SJCRH30 (cell line): Measurements from ENCODE around the gene SLC26A4. TPM values are rescaled to one million over a fixed set of nuclear protein-coding genes. Genes with fewer than 3 reads are reported as not detected.

Experiments
- DNase-seq, 2 experiments: peaks; one replicate each; pipeline ENCODE4 v3.0.0-alpha.2; 2015 to 2020
- H3K27ac ChIP-seq: fragments of 250-450 bp; sonication (Bioruptor Pico); 2 replicates; pipeline ENCODE4 v1.5.1; 2020; ENCODE audit warnings: mild to moderate bottlenecking, moderate library complexity
- H3K27me3 ChIP-seq: fragments of 250-450 bp; sonication (Bioruptor Pico); 2 replicates; pipeline ENCODE4 v1.5.1; 2020; ENCODE audit warnings: mild to moderate bottlenecking, moderate library complexity
- H3K36me3 ChIP-seq: fragments of 250-450 bp; sonication (Bioruptor Pico); 2 replicates; pipeline ENCODE4 v1.5.1; 2020; ENCODE audit warnings: mild to moderate bottlenecking, moderate library complexity
- H3K4me1 ChIP-seq: fragments of 250-450 bp; sonication (Bioruptor Pico); 2 replicates; pipeline ENCODE4 v1.5.1; 2020; ENCODE audit warnings: mild to moderate bottlenecking, moderate library complexity
- H3K4me3 ChIP-seq: fragments of 250-450 bp; sonication (Bioruptor Pico); 2 replicates; pipeline ENCODE4 v1.5.1; 2020; ENCODE audit warnings: mild to moderate bottlenecking, moderate library complexity
- H3K9me3 ChIP-seq: fragments of 250-450 bp; sonication (Bioruptor Pico); replicated peaks from 2 replicates; pipeline ENCODE4 v1.5.1; 2020; ENCODE audit warnings: mild to moderate bottlenecking, moderate library complexity
- total RNA-seq: library from RNA; depleted of rRNA; stranded (reverse); fragments of >200 nt; shearing (Covaris generic); gene quantifications from 2 replicates; pipeline ENCODE4 v1.2.3, GENCODE V29; 2014

The SLC26A4 gene
- total RNA-seq, 1 experiment from 2014 or later, result 3.9 TPM

DNA sequence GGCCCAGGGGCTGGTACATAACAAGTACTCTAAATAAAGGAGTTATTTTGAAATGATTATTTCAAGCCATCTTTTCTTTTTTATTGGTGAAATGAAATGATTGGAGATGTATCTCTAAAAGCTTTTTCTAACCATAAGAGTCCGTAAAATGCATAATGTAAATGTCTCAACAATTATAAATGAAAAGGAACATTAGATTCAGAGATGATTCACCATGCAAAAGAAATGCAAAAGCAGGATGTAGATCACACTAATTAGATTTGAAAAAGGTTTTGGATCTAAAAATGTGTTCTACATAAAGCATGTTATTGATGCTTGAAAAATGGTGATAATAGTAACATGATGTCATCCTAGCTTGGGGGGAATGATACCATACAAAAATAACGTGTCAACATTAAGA is 15.6 kb downstream of the SLC26A4 start:
- Histone ChIP-seq H3K27me3 (no peaks in the 10 kb centered on the region), H3K4me3 (no peak overlapping the region), H3K4me1 (no peaks in the 10 kb centered on the region), H3K27ac (no peak overlapping the region), H3K9me3 (no peaks in the 10 kb centered on the region), H3K36me3 (no peaks in the 10 kb centered on the region)
- DNase-seq, result no peak

DNA sequence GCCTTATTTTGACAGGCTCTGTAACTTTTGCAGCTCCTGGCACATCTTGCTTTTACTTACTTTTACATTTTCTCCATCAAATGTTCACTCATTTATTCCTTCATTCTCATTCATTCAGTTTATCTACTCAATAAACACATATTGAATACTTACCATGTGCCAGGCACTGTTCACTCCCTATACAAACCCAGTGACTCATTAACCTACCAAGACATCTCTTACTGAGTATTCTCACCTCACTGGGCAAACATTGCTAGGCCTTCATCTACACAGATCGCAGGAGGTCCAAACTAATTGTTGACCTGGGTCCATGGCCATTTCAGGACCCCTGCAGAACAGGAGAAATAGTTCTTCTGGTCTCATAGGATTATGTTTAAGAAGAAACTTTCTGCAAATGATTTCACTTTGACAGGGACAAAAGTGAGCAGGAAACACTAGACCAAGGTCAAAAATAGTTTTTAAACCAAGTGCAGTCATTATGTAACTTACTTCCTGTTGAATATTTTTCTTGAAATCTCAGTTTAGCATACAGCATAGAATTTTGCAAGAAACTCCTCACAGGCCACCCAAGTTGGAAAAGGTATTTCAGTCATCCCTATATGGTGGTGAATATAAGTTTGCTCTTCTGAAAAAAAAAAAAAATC is 17.6 kb downstream of the SLC26A4 start:
- Histone ChIP-seq H3K4me3 (no peak overlapping the region), H3K4me1 (no peaks in the 10 kb centered on the region), H3K27ac (no peak overlapping the region), H3K36me3 (no peaks in the 10 kb centered on the region), H3K27me3 (no peaks in the 10 kb centered on the region), H3K9me3 (no peaks in the 10 kb centered on the region)
- no peak for DNase-seq

DNA sequence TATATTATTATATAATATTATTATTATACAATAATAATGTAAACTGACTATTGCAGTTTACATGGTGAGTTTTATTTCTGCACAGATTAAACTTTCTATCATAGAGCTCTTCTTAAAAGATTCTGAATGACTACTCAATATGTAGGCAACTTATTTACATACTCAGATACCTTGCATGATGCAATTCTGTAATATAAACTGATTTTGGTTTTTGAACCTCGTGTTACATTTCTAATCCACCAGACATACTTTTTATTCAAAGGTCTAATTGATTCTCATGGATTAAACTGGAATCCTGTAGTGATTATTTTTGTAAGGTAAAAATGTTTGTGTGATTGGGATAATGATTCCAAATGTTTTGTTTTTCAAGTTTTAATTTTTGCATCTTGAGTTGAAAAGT is 19.9 kb downstream of the SLC26A4 start:
- Histone ChIP-seq H3K9me3 (no peaks in the 10 kb centered on the region), H3K4me1 (no peaks in the 10 kb centered on the region), H3K27me3 (no peaks in the 10 kb centered on the region), H3K36me3 (no peaks in the 10 kb centered on the region), H3K27ac (no peak overlapping the region), H3K4me3 (no peak overlapping the region)
- no peak for DNase-seq

DNA sequence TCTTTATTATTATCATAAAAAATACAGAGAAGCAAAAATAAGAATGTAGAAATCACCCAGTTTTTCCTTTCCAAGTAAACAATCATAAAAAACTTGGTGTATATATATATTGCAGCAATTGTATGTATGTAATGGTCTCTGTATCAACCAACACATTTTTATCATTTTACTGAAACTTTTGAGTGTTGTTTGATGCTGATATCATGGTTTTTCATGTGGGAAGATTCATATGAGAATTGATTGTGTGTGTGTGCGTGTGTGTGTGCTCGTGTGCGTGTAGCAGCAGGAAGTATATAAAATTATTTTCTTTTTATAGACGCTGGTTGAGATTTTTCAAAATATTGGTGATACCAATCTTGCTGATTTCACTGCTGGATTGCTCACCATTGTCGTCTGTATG is 22.3 kb downstream of the SLC26A4 start:
- no peak for DNase-seq
- Histone ChIP-seq H3K27ac (no peak overlapping the region), H3K9me3 (no peaks in the 10 kb centered on the region), H3K4me3 (no peak overlapping the region), H3K4me1 (peaks cover 3% of the 10 kb centered on the region; the same call in 1 of the 2 replicates), H3K36me3 (no peaks in the 10 kb centered on the region), H3K27me3 (no peaks in the 10 kb centered on the region)

DNA sequence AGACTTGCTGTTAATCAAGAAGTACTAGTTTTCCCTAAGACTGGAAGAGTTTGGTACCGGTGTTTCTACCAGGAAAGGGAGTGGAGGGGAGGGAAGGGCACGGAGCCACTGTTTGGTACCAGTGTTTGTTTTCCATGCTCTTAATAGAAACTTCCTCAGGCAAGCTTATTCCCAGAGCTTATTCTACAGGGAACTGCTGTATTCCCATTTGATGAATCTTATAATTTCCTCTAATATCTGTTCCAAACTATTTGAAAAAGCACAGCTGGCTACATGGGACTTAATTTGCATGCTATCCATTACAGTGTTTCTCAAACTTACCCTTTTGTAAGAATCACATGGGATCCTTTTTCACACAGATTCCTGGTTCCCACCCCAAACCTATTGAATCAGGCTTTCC is 23.7 kb downstream of the SLC26A4 start:
- no peak for DNase-seq
- no peak overlapping the region for H3K27ac ChIP-seq
- H3K4me3 ChIP-seq, result no peak overlapping the region
- H3K36me3 ChIP-seq, result no peaks in the 10 kb centered on the region
- H3K27me3 ChIP-seq, result no peaks in the 10 kb centered on the region
- no peaks in the 10 kb centered on the region for H3K9me3 ChIP-seq
- H3K4me1 ChIP-seq, result peaks cover 3% of the 10 kb centered on the region; the same call in 1 of the 2 replicates

DNA sequence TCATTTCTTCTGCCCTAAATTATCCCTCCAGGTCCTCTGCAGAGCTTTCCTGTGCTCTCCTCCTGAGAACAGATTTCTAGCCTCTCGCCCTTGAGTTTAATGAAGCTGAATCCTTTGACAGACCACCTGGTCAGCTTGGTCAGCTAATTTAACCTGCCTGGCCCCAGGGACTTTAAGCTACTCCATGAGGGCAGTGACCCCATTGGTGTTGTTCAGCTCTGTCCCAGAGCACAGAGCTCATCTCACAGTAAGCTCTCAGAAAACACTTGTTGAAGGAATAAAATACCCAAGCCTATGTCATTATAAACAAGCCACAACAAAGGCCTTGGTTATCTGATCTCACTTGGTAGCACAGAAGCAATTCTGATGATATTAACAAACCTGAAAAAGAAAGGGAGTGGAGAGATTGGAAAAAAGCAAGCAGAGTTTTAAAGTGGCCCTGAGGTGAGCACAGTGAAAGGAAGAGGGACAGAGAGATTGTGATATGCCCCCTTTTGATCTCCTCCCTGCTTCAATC is 24.4 kb downstream of the SLC26A4 start:
- Histone ChIP-seq H3K4me1 (peaks cover 3% of the 10 kb centered on the region; the same call in 1 of the 2 replicates), H3K27ac (no peak overlapping the region), H3K36me3 (no peaks in the 10 kb centered on the region), H3K9me3 (no peaks in the 10 kb centered on the region), H3K4me3 (no peak overlapping the region), H3K27me3 (no peaks in the 10 kb centered on the region)
- DNase-seq, result no peak

DNA sequence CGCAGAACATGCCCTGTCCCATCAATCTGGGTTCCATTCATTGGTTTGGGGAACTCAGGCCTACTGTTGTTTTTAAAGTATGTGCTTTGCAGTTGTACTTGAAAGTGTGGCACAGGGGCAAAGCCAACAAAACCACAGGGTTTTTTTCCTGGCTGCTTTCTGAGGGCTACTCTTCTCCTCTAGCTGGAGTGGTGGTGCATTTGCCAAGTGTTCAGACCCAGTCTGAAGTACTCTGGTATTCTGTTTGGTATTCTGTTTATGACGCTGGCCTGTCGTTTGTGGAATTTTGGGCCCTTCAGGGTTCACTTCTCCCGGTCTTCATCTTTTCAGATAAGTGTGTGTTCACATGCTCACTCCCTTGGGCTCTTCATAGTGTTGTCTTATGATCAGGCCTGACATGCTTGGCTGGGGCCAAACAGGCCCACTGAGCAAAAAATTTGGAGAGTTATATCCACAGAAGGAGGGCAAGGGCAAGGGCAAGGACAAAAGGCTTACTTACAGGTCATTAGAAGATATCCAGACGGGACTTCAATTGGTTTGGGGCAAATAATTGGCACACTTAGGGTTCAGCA is 26.3 kb downstream of the SLC26A4 start:
- peaks cover 21% of the 10 kb centered on the region for H3K4me1 ChIP-seq
- H3K9me3 ChIP-seq, result no peaks in the 10 kb centered on the region
- H3K27ac ChIP-seq, result no peak overlapping the region
- H3K4me3 ChIP-seq, result no peak overlapping the region
- DNase-seq, result no peak
- no peaks in the 10 kb centered on the region for H3K36me3 ChIP-seq
- no peaks in the 10 kb centered on the region for H3K27me3 ChIP-seq

DNA sequence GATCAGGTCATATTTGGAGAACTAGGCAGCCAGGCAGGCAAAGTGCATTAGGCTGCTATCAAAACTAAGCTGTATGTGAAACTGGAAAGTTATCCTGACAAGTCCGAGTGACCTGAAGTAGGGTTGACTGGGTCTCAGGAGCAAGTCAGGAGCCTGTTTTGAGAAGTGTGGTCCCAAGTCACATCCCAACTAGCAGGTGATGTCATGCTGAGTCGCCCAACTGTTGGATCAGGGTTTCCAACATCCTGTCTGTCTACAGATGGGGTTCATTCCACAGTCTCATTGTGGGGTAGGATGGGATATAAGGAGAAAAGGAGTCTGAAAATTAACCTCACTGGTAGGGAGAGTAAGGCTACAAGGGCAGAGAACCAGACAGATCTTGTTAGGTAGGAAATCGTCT is 27.0 kb downstream of the SLC26A4 start:
- peaks cover 28% of the 10 kb centered on the region for H3K4me1 ChIP-seq
- H3K36me3 ChIP-seq, result no peaks in the 10 kb centered on the region
- no peaks in the 10 kb centered on the region for H3K9me3 ChIP-seq
- H3K27me3 ChIP-seq, result no peaks in the 10 kb centered on the region
- no peak overlapping the region for H3K4me3 ChIP-seq
- H3K27ac ChIP-seq, result no peak overlapping the region
- no peak for DNase-seq

DNA sequence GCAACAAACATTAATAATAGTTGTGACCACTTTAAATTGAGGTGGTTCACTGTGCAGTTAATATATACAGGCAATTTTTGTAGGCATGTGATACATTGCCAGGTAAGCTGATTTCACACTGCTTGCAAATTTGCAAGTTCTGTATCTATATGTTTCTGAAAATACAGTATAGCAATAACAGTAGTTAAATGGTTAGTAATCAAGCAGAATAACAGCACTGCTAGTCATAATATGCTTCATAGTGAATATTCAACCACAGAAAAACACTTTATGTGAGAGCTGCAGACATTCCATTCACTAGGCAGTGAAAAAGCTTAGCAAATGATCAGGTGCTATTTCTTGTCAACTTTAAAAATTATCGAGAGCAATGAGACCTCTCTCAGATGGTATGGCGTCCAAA is 28.9 kb downstream of the SLC26A4 start:
- H3K36me3 ChIP-seq, result no peaks in the 10 kb centered on the region
- no peaks in the 10 kb centered on the region for H3K27me3 ChIP-seq
- H3K4me1 ChIP-seq, result peaks cover 44% of the 10 kb centered on the region
- H3K4me3 ChIP-seq, result no peak overlapping the region
- no peak for DNase-seq
- no peaks in the 10 kb centered on the region for H3K9me3 ChIP-seq
- H3K27ac ChIP-seq, result no peak overlapping the region

DNA sequence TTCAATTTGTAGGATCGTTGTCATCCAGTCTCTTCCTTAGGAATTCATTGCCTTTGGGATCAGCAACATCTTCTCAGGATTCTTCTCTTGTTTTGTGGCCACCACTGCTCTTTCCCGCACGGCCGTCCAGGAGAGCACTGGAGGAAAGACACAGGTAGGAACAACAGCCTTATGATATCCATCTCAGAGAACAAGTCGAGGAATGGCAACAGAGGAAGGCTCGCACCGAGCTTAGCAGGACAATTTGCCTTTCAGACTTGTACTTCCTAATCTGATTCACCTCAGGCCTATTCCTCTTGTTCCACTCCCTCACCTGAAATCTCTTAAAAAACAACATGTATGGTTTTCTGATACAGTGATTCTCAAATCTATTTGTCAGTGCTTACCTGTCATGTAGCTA is 29.5 kb downstream of the SLC26A4 start:
- no peak for DNase-seq
- Histone ChIP-seq H3K27me3 (no peaks in the 10 kb centered on the region), H3K36me3 (no peaks in the 10 kb centered on the region), H3K9me3 (no peaks in the 10 kb centered on the region), H3K4me1 (peaks cover 49% of the 10 kb centered on the region), H3K4me3 (no peak overlapping the region), H3K27ac (no peak overlapping the region)

DNA sequence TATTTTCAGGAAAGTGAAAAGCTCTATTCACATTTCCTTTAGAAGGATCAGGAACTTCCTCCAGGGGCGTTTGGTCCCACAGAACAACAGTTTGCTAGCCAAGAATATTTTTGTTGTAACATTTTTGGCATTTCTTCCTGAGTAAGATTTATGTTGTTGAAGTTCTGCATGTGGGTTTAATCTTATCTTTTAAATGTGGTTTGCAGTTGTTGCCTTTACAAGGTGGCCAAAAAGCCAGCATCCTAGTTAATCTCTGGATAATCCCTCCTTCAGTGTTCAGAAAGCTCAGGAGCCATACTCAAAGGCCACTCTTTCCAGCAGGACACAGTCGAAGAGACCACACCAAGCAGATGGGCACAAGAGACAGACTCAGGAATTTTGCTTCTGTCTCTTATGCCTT is 30.0 kb downstream of the SLC26A4 start:
- Histone ChIP-seq H3K27ac (no peak overlapping the region; the same call in 1 of the 2 replicates), H3K4me3 (no peak overlapping the region), H3K27me3 (no peaks in the 10 kb centered on the region), H3K36me3 (no peaks in the 10 kb centered on the region), H3K4me1 (peaks cover 52% of the 10 kb centered on the region), H3K9me3 (no peaks in the 10 kb centered on the region)
- DNase-seq, result peak; percentile 52 to 75

DNA sequence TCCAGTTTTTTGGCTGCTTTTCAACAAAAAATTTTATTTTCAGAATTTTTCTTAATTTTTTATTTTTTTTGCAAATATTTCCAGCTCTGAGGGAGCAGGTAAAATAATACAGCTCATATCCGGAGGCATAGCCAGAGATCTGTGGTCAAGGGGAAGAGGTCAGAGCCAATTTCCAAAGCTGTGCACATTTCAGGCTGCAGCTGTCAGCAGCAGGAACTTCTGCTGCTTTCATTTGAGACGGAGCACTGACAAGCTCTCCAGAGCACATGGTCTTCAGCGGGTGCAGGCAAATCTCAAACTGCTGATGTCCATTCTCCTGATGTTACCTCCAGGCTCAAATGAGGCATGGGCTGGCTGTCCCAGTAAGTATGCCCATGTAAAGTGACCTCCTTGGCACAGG is 31.1 kb downstream of the SLC26A4 start:
- H3K4me1 ChIP-seq, result peaks cover 56% of the 10 kb centered on the region
- peak; percentile 81 to 90 for DNase-seq
- H3K4me3 ChIP-seq, result peak overlapping the region; percentile 47
- H3K27me3 ChIP-seq, result no peaks in the 10 kb centered on the region
- H3K36me3 ChIP-seq, result no peaks in the 10 kb centered on the region
- H3K27ac ChIP-seq, result peak overlapping the region; percentile 84
- no peaks in the 10 kb centered on the region for H3K9me3 ChIP-seq

DNA sequence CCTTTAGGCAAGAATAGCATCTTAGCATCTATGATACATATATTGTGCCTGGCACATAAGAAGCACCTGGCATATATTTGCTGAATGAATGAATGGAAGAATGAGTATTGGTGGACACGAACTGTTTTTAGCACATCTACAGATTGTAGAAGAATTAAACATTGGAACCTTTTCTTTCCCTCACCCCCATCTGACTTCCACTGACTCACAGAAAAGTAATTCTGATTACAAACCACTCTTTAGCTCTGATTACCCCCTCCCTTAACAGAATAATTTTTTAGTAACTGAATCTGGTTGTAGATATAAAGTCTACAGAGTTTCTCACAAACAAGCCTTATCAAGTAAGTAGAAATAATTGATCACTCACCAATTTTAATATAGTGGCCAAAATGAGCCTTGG is 31.9 kb downstream of the SLC26A4 start:
- Histone ChIP-seq H3K36me3 (no peaks in the 10 kb centered on the region), H3K9me3 (no peaks in the 10 kb centered on the region), H3K4me3 (peak overlapping the region; percentile 47), H3K27ac (peak overlapping the region; percentile 84), H3K27me3 (no peaks in the 10 kb centered on the region), H3K4me1 (peaks cover 61% of the 10 kb centered on the region)
- no peak for DNase-seq

DNA sequence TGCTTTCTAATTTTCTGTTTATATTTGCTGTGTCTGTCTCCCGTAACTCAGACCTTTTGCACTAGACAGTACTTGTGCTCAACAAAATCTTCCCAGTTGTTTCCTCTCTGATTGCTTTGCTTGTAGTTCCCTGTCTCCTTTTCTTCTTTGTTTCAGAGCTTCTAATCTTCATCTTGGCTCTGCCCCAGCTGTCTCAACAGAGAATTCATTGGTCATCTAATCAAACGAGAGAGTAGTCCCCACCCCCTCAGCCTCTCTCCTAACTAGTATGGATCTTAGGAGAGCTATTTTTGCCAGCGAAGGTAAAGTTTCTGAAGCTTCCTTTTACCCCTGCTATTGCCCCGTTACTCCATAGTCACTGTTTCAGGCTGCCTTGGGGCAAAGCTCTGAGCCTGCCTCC is 32.8 kb downstream of the SLC26A4 start:
- H3K36me3 ChIP-seq, result no peaks in the 10 kb centered on the region
- peak overlapping the region; percentile 47 for H3K4me3 ChIP-seq
- H3K9me3 ChIP-seq, result no peaks in the 10 kb centered on the region
- H3K27me3 ChIP-seq, result no peaks in the 10 kb centered on the region
- peak; percentile 66 to 79 for DNase-seq
- peak overlapping the region; percentile 84 for H3K27ac ChIP-seq
- peaks cover 63% of the 10 kb centered on the region for H3K4me1 ChIP-seq

DNA sequence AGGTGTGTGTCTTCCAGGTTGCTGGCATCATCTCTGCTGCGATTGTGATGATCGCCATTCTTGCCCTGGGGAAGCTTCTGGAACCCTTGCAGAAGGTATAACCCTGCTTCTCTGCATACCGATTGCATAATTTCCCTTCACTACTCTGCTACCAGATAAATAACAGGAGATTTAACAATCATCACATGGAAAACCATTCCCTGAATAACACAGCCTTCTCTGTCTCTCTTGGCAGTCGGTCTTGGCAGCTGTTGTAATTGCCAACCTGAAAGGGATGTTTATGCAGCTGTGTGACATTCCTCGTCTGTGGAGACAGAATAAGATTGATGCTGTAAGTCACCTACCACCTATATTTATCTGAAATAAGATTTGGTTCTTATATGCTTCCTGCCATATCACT is 33.8 kb downstream of the SLC26A4 start:
- Histone ChIP-seq H3K27ac (peak overlapping the region; percentile 84), H3K4me3 (peak overlapping the region; percentile 47), H3K36me3 (no peaks in the 10 kb centered on the region), H3K4me1 (peaks cover 63% of the 10 kb centered on the region), H3K9me3 (no peaks in the 10 kb centered on the region), H3K27me3 (no peaks in the 10 kb centered on the region)
- DNase-seq, result peak; percentile 85 to 94
